A549 (cell line): ENCODE results near the gene GDF2. TPM values are rescaled to one million over a fixed set of nuclear protein-coding genes. Genes with fewer than 3 reads are reported as not detected.

Experiments
- ATAC-seq, 2 experiments: fragments of 200-7000 bp in 1 of 2; fragments of >200 bp in 1 of 2; cut with Nextera tagmentation in 1 of 2; cut with Tn5 transposase in 1 of 2; 3 replicates each; pipeline versions ENCODE4 v1.8.0 to v1.9.1; 2018 to 2020; ENCODE audit warnings: mild to moderate bottlenecking in 1 of 2, moderate library complexity in 1 of 2
- CTCF ChIA-PET: fragments of 300-600 bp; sonication (Branson Sonifier 250); formaldehyde crosslinking; extraction: SDS; loops from one replicate; lab custom pipeline; 2021; ENCODE audit warnings: antibody characterized with exemption, inconsistent platforms; lab: Yijun Ruan, JAX
- POLR2A ChIA-PET: fragments of 350-600 bp; formaldehyde crosslinking; extraction: SDS; loops from one replicate; lab custom pipeline; 2021; ENCODE audit warnings: antibody characterized with exemption, inconsistent platforms; lab: Yijun Ruan, JAX
- DNase-seq, 2 experiments: peaks; one replicate each; pipeline versions ENCODE4 v3.0.0 to v3.0.0-alpha.2; 2011 to 2016; ENCODE audit warnings: low read depth in 1 of 2, low spot score in 1 of 2
- FAIRE-seq: peaks from 2 replicates; lab custom pipeline; 2011; peaks lifted over from hg19 to GRCh38; lab: Jason Lieb, UNC
- H3K27ac ChIP-seq, 2 experiments: fragments of >200 bp; sonication (Bioruptor Twin); formaldehyde crosslinking; 3 replicates each; pipeline ENCODE4 v1.5.1; 2016 to 2017
- H3K4me1 ChIP-seq: fragments of >200 bp; sonication (Bioruptor Twin); formaldehyde crosslinking; 3 replicates; pipeline ENCODE4 v1.6.1; 2016
- H3K4me2 ChIP-seq: fragments of >200 bp; sonication (Bioruptor Twin); formaldehyde crosslinking; 3 replicates; pipeline ENCODE4 v1.6.1; 2016
- H3K4me3 ChIP-seq: fragments of >200 bp; sonication (Bioruptor Twin); formaldehyde crosslinking; 3 replicates; pipeline ENCODE4 v1.5.1; 2016
- H3K9me3 ChIP-seq: fragments of >200 bp; sonication (Bioruptor Twin); formaldehyde crosslinking; 3 replicates; pipeline ENCODE4 v1.6.1; 2016
- BHLHE40 ChIP-seq: IDR thresholded peaks from 2 replicates; pipeline ENCODE4 v1.6.1; 2012; ENCODE audit warnings: low read depth, low read length, inconsistent platforms
- CBX2 ChIP-seq: fragments of 200-600 bp; sonication (generic); IDR thresholded peaks from 2 replicates; pipeline ENCODE4 v1.6.1; 2016; ENCODE audit warnings: low read depth, mild to moderate bottlenecking, borderline replicate concordance
- CHD2 ChIP-seq: fragments of 150-350 bp; IDR thresholded peaks from 2 replicates; pipeline ENCODE4 v1.6.1; 2014; ENCODE audit warnings: low read length; ENCODE audit not compliant: partially characterized antibody
- EHF ChIP-seq: fragments of 250-450 bp; sonication (Bioruptor Pico); IDR thresholded peaks from 2 replicates; pipeline ENCODE4 v1.5.0; 2020; ENCODE audit warnings: mild to moderate bottlenecking
- FOSL2 ChIP-seq, 2 experiments: fragments of 450-650 bp in 1 of 2; fragments of >200 bp in 1 of 2; sonication (Bioruptor Twin) in 1 of 2; formaldehyde crosslinking; IDR thresholded peaks; 2 replicates each; pipeline versions ENCODE4 v1.5.0 to v1.6.1; 2016 to 2020; ENCODE audit warnings: mild to moderate bottlenecking in 1 of 2, moderate library complexity in 1 of 2
- HEYL ChIP-seq: fragments of 250-450 bp; sonication (Bioruptor Pico); IDR thresholded peaks from 2 replicates; pipeline ENCODE4 v1.8.0; 2021; ENCODE audit warnings: mild to moderate bottlenecking, moderate library complexity
- HOXA7 ChIP-seq: fragments of 250-450 bp; sonication (Bioruptor Pico); IDR thresholded peaks from 2 replicates; pipeline ENCODE4 v1.5.0; 2020; ENCODE audit warnings: mild to moderate bottlenecking, moderate library complexity
- KDM1A ChIP-seq: fragments of 200-600 bp; sonication (generic); IDR thresholded peaks from 2 replicates; pipeline ENCODE4 v1.6.1; 2016; ENCODE audit warnings: low read depth, mild to moderate bottlenecking
- MAZ ChIP-seq: fragments of 150-350 bp; IDR thresholded peaks from 2 replicates; pipeline ENCODE4 v1.6.1; 2014; ENCODE audit warnings: antibody characterized with exemption, low read depth, low read length, borderline replicate concordance
- MYC ChIP-seq: IDR thresholded peaks from 2 replicates; pipeline ENCODE4 v1.6.1; 2012; ENCODE audit warnings: mild to moderate bottlenecking, inconsistent platforms, low read length, improper control_type of control experiment, borderline replicate concordance
- NR3C1 ChIP-seq: fragments of >200 bp; sonication (Bioruptor Twin); formaldehyde crosslinking; IDR thresholded peaks from 3 replicates; pipeline ENCODE4 v1.6.1; 2017
- POLR2A ChIP-seq: IDR thresholded peaks from 2 replicates; pipeline ENCODE4 v1.6.1; 2012; ENCODE audit warnings: mild to moderate bottlenecking, low read length
- POLR2AphosphoS2 ChIP-seq: conservative IDR thresholded peaks from 2 replicates; pipeline ENCODE4 v1.6.1; 2012; ENCODE audit warnings: low read length, improper control_type of control experiment, inconsistent platforms
- RARB ChIP-seq: fragments of 250-450 bp; sonication (Bioruptor Pico); IDR thresholded peaks from 2 replicates; pipeline ENCODE4 v1.8.0; 2021; ENCODE audit warnings: mild to moderate bottlenecking, moderate library complexity
- TP53 ChIP-seq: fragments of 250-450 bp; sonication (Bioruptor Pico); IDR thresholded peaks from 2 replicates; pipeline ENCODE4 v1.5.0; 2021; ENCODE audit warnings: mild to moderate bottlenecking, moderate library complexity
- ZC3H11A ChIP-seq: fragments of 450-650 bp; IDR thresholded peaks from 2 replicates; pipeline ENCODE4 v1.6.1; 2014; ENCODE audit warnings: antibody characterized with exemption, mild to moderate bottlenecking
- ZNF302 ChIP-seq: fragments of 250-450 bp; sonication (Bioruptor Pico); IDR thresholded peaks from 2 replicates; pipeline ENCODE4 v1.9.0; 2021; ENCODE audit warnings: inconsistent platforms, mild to moderate bottlenecking, moderate library complexity
- WGBS: methylation state at CpG from one replicate; pipeline ENCODE4 v1.1.6; 2017; ENCODE audit errors: missing lambda C conversion rate; 5-methylcytosine and 5-hydroxymethylcytosine counted together
- polyA plus RNA-seq, 4 experiments: library from polyadenylated mRNA; depleted of rRNA in 3 of 4; stranded (reverse); fragments of >200 nt; fragmentation: RNase III in 1 of 4; extraction: RNeasy Plus Mini Kit Qiagen cat#74134 plus additional on column Dnase treatment in 1 of 4; gene quantifications; 2 replicates in 3 of 4; 3 replicates in 1 of 4; pipeline ENCODE4 v1.2.3, GENCODE V29; 2011 to 2017
- TF ChIP-seq, protein P1 (sequence below): fragments of 250-450 bp; sonication (Bioruptor Pico); IDR thresholded peaks from 2 replicates; pipeline ENCODE4 v1.5.0; 2020; ENCODE audit warnings: low read depth, mild to moderate bottlenecking, moderate library complexity
- TF ChIP-seq, protein P2 (sequence below): fragments of >200 bp; sonication (Bioruptor Twin); formaldehyde crosslinking; IDR thresholded peaks from 3 replicates; pipeline ENCODE4 v1.6.1; 2016
- TF ChIP-seq, protein P3 (sequence below): IDR thresholded peaks from 2 replicates; pipeline ENCODE4 v1.6.1; 2012; ENCODE audit warnings: low read depth, borderline replicate concordance
- TF ChIP-seq, protein P4 (sequence below): fragments of 200-600 bp; sonication (generic); IDR thresholded peaks from 2 replicates; pipeline ENCODE4 v1.6.1; 2016; ENCODE audit warnings: antibody characterized with exemption, mild to moderate bottlenecking, moderate library complexity
- TF ChIP-seq, protein P5 (sequence below): IDR thresholded peaks from 2 replicates; pipeline ENCODE4 v1.6.1; 2012
- TF ChIP-seq, protein P6 (sequence below): IDR thresholded peaks from 2 replicates; pipeline ENCODE4 v1.6.1; 2012
- TF ChIP-seq, protein P7 (sequence below): fragments of 150-350 bp; IDR thresholded peaks from 2 replicates; pipeline ENCODE4 v1.6.1; 2014; ENCODE audit warnings: low read depth, mild to moderate bottlenecking, low read length
- TF ChIP-seq, protein P8 (sequence below): fragments of 250-450 bp; sonication (Bioruptor Pico); IDR thresholded peaks from 2 replicates; pipeline ENCODE4 v1.5.0; 2021; ENCODE audit warnings: mild to moderate bottlenecking, moderate library complexity, borderline replicate concordance

The GDF2 gene
- polyA plus RNA-seq, 2 of the 4 experiments (the other 2 are of a cell fraction) = not detected

DNA sequence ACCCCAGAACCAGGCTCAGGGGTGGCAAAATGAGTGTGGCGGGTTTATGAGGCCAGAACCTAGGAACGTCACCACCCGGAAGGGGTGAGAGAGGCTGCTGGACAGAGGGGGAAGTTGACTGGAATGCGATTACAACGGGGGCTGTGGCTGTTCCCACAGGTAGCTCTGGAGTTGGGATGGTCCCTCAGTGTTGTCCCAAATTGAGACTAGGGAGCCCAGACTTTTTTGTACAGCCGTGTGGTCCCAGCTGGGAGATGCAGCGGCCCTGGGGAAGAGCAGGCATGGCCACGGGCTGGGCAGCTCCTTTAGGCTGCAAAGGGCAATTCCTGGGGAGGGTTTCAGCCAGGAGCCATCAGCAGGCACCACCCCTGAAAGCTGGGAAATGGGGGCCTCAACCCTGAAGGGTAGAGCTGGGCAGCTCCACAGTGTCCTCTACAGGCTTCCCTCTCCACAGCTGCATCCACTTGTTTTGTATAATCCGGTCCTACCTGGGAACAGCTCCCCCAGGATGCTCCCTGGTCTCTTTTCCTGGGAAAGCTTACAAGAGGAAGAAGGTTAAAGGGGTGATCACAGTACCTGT lies 33.2 kb upstream of the GDF2 start (continued):
- no peak for TF ChIP-seq MYC
- TF ChIP-seq, protein P1, sequence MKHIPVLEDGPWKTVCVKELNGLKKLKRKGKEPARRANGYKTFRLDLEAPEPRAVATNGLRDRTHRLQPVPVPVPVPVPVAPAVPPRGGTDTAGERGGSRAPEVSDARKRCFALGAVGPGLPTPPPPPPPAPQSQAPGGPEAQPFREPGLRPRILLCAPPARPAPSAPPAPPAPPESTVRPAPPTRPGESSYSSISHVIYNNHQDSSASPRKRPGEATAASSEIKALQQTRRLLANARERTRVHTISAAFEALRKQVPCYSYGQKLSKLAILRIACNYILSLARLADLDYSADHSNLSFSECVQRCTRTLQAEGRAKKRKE (CRISPR knock-in tag) = no peak
- no peak for TF ChIP-seq CBX2
- TF ChIP-seq, protein P2, sequence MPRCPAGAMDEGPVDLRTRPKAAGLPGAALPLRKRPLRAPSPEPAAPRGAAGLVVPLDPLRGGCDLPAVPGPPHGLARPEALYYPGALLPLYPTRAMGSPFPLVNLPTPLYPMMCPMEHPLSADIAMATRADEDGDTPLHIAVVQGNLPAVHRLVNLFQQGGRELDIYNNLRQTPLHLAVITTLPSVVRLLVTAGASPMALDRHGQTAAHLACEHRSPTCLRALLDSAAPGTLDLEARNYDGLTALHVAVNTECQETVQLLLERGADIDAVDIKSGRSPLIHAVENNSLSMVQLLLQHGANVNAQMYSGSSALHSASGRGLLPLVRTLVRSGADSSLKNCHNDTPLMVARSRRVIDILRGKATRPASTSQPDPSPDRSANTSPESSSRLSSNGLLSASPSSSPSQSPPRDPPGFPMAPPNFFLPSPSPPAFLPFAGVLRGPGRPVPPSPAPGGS = no peak
- TF ChIP-seq, protein P3, sequence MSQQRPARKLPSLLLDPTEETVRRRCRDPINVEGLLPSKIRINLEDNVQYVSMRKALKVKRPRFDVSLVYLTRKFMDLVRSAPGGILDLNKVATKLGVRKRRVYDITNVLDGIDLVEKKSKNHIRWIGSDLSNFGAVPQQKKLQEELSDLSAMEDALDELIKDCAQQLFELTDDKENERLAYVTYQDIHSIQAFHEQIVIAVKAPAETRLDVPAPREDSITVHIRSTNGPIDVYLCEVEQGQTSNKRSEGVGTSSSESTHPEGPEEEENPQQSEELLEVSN = no peak
- TF ChIP-seq KDM1A = no peak
- TF ChIP-seq FOSL2 (IDR thresholded peaks at IDR 0.05) = no peak
- TF ChIP-seq FOSL2 (CRISPR knock-in tag; IDR thresholded peaks at IDR 0.05) = no peak
- no peak for TF ChIP-seq MAZ
- no peak for TF ChIP-seq POLR2A

DNA sequence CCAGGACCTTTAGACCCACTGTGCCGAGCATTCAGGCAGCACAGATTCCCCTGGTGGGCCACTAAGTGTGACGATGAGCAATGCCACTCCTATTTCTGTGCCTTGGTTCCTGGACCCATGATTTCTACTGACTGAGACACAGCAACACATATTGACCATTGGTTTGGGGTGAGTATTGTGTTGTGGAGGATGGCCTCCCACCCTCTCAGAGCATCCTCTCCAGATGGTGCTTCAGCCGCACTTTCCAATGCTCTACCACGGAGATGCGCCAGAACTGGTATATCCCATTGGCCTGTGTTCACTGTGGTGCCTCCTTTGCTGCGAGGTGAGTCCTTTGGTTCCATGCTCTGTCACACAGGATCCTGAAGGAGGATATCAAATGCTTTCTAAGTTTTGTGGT lies 32.3 kb upstream of the GDF2 start:
- ChIA-PET POLR2A (no interaction called here), CTCF (interaction anchor here (1.3 to 1.5 kb wide), 2 partner anchors 13 to 22 kb away, joined by 4 read pairs; no protein-coding TSS in a partner anchor)
- no peak overlapping the region for H3K4me3 ChIP-seq
- DNase-seq (no peak), ATAC-seq (no peak), FAIRE-seq (no peak)
- TF ChIP-seq RARB (CRISPR knock-in tag) (no peak), ZC3H11A (no peak), HOXA7 (CRISPR knock-in tag) (no peak), TP53 (no peak), EHF (CRISPR knock-in tag) (no peak), ZNF302 (CRISPR knock-in tag) (no peak), KDM1A (no peak), HEYL (CRISPR knock-in tag) (no peak), BHLHE40 (no peak), CHD2 (no peak), NR3C1 (no peak), POLR2AphosphoS2 (no peak)
- TF ChIP-seq, protein P4, sequence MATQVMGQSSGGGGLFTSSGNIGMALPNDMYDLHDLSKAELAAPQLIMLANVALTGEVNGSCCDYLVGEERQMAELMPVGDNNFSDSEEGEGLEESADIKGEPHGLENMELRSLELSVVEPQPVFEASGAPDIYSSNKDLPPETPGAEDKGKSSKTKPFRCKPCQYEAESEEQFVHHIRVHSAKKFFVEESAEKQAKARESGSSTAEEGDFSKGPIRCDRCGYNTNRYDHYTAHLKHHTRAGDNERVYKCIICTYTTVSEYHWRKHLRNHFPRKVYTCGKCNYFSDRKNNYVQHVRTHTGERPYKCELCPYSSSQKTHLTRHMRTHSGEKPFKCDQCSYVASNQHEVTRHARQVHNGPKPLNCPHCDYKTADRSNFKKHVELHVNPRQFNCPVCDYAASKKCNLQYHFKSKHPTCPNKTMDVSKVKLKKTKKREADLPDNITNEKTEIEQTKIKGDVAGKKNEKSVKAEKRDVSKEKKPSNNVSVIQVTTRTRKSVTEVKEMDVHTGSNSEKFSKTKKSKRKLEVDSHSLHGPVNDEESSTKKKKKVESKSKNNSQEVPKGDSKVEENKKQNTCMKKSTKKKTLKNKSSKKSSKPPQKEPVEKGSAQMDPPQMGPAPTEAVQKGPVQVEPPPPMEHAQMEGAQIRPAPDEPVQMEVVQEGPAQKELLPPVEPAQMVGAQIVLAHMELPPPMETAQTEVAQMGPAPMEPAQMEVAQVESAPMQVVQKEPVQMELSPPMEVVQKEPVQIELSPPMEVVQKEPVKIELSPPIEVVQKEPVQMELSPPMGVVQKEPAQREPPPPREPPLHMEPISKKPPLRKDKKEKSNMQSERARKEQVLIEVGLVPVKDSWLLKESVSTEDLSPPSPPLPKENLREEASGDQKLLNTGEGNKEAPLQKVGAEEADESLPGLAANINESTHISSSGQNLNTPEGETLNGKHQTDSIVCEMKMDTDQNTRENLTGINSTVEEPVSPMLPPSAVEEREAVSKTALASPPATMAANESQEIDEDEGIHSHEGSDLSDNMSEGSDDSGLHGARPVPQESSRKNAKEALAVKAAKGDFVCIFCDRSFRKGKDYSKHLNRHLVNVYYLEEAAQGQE = no peak
- TF ChIP-seq, protein P5, sequence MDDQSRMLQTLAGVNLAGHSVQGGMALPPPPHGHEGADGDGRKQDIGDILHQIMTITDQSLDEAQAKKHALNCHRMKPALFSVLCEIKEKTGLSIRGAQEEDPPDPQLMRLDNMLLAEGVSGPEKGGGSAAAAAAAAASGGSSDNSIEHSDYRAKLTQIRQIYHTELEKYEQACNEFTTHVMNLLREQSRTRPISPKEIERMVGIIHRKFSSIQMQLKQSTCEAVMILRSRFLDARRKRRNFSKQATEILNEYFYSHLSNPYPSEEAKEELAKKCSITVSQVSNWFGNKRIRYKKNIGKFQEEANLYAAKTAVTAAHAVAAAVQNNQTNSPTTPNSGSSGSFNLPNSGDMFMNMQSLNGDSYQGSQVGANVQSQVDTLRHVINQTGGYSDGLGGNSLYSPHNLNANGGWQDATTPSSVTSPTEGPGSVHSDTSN = no peak
- TF ChIP-seq, protein P6, sequence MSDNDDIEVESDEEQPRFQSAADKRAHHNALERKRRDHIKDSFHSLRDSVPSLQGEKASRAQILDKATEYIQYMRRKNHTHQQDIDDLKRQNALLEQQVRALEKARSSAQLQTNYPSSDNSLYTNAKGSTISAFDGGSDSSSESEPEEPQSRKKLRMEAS = no peak
- TF ChIP-seq, protein P7, sequence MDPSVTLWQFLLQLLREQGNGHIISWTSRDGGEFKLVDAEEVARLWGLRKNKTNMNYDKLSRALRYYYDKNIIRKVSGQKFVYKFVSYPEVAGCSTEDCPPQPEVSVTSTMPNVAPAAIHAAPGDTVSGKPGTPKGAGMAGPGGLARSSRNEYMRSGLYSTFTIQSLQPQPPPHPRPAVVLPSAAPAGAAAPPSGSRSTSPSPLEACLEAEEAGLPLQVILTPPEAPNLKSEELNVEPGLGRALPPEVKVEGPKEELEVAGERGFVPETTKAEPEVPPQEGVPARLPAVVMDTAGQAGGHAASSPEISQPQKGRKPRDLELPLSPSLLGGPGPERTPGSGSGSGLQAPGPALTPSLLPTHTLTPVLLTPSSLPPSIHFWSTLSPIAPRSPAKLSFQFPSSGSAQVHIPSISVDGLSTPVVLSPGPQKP = no peak
- TF ChIP-seq, protein P8, sequence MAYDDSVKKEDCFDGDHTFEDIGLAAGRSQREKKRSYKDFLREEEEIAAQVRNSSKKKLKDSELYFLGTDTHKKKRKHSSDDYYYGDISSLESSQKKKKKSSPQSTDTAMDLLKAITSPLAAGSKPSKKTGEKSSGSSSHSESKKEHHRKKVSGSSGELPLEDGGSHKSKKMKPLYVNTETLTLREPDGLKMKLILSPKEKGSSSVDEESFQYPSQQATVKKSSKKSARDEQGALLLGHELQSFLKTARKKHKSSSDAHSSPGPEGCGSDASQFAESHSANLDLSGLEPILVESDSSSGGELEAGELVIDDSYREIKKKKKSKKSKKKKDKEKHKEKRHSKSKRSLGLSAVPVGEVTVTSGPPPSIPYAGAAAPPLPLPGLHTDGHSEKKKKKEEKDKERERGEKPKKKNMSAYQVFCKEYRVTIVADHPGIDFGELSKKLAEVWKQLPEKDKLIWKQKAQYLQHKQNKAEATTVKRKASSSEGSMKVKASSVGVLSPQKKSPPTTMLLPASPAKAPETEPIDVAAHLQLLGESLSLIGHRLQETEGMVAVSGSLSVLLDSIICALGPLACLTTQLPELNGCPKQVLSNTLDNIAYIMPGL (CRISPR knock-in tag) = no peak
- H3K9me3 ChIP-seq = no peaks in the 10 kb centered on the region
- H3K27ac ChIP-seq = no peak overlapping the region
- 56% methylated on average over 6 of the region's 6 CpGs for WGBS
- H3K4me1 ChIP-seq = no peaks in the 10 kb centered on the region
- no peak overlapping the region for H3K4me2 ChIP-seq
